HG03064 (cell line): Measurements from ENCODE around the gene HIBADH.
"Not testable (repeated sequence)": the region's sequence is repeated elsewhere in the genome, so short reads cannot be mapped to it uniquely, and the experiment has no call there.

Source experiments
- ATAC-seq: cut with Tn5 transposase; IDR thresholded peaks from one replicate; pipeline ENCODE4 v1.9.1; 2021; ENCODE audit warnings: low read depth; ENCODE audit not compliant: unreplicated experiment

HIBADH gene

GRCh38 chr7:27515933-27516332 is 146.8 kb downstream of the HIBADH start:
- ATAC-seq: no peak

DNA sequence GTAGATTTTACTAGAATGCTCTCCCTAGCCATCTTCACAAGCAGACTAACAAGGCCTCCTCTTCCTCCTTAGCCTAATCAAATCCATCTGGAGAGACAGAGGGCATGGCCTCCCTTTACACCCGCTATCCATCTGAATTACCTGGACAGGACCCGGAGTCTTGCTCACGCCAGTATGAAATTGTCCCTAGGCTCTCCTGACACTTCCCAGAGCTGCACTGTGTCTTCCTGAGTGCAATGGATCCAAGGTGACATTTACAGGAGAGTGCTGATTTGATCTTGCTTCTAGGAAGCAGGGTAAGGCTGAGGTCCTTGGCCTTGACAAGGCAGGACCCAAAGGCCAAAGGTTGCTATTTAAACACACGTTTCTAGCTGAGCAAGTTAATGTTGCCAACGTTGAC is 147.8 kb downstream of the HIBADH start:
- ATAC-seq: no peak

DNA sequence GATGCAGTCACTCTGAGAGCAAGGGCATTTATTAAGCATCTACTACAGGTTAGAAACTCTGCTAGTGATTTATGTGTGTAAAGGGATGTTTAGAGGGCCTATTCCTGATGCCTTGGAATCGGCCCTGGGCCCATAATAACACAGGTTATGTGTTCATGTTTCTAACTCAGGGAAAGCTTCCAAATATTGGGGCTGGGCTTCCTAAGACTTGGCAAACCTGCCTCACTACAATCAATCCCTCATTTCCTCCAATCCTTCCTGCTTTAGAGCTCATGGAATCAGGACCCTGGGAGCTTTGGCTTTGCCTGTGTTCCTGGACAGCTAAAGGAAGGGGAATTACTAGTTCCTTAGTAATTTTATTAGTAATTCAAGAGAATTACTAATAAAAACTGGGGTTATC is 148.8 kb downstream of the HIBADH start:
- ATAC-seq: no peak

DNA sequence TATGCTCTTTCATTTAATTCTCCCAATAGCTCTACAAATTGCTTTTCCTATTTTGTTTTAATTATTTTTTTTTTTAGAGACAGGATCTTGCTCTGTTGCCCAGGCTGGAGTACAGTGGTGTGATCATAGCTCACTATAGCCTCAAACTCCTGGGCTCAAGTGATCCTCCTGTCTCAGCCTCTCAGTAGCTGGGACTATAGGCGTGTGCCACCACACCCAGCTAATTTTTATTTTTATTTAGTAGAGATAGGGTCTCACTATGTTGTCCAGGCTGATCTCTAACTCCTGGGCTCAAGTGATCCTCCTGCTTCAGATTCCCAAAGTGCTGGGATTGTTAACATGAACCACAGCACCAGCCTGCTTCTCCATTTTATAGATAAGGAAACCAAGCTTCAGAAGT is 151.3 kb downstream of the HIBADH start:
- not testable (repeated sequence) for ATAC-seq

DNA sequence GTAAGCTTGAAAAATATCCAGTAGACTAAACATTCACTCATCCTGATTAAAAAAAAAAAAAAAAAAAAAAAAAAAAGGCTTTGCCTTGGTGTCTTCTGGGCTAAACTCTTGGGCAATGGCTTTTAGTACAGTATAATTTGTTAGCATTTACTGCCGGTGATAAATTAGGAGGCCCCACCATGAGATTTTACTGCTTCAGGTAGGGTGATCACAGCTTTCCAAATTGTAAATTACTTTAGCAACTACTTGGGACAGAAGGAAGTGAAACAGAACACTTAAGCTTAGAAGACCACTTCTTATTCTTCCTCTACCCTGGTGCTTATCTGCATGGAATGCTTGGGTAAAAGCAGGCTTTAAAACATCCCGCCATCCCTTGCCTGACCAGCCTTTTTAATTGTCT is 152.1 kb downstream of the HIBADH start:
- ATAC-seq: no peak

- not testable (repeated sequence) for ATAC-seq
Observed at GRCh38 chr7:27501879-27502278, 160.8 kb downstream of the HIBADH start.

DNA sequence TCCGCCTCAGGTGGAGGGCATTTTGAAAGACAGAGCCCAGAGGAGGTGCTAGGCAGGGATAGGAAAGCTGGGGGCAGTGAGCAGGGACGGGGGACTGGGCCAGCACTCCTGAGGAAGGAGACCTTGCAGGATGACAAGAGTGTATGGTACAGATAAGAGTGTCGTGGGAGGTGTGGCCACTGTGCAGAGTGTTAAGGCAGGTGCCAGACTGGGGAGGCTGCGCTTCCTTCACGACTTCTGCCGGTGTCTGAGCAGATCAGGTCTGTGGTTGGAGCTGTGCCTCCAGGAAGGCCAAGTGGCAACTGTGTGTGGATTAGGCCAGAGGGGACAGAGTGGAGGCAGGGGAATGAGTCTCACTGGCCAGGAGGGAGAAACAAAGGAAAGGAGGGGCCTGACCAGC is 161.7 kb downstream of the HIBADH start:
- ATAC-seq: no peak

DNA sequence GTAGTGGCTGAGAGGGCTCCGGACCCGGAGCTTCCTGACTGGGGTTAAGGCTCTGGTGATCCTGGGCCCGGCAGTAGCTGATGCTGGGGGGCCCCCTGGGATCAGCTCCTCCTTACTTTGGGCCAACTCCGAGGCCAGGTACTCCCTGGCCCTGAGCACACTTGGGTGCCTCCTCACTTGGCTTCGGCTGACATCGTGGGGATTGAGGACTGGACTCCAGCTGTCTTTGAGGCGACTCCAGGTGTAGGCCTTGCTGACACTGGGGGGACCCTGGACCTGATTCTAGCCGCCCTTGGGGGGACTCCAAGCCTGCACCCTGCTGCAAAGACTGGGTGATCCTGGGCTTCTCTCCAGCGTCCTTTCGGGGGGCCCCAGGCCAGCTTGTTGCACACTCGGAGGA is 170.5 kb downstream of the HIBADH start:
- ATAC-seq: no peak

- ATAC-seq: no peak
Observed at GRCh38 chr7:27491534-27491933, 171.1 kb downstream of the HIBADH start.

- no peak for ATAC-seq
Observed at GRCh38 chr7:27487509-27487908, 175.2 kb downstream of the HIBADH start.

DNA sequence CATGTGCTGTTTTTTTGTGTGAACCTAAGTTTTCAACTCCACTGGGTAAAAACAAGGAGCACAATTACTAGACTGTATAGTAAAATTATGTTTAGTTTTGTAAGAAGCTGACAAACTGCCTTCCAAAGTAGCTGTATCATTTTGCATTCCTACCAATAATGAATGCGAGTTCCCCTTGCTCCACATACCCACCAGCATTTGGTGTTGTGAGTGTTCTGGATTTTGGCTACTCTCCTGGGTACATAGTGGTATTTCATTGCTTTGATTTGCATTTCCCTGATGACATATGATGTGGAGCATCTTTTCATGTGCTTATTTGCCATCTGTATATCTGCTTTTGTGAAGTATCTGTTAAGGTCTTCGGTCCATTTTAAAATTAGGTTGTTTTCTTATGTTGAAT is 178.2 kb downstream of the HIBADH start:
- ATAC-seq: no peak

- ATAC-seq: no peak
Observed at GRCh38 chr7:27482219-27482618, 180.5 kb downstream of the HIBADH start.

DNA sequence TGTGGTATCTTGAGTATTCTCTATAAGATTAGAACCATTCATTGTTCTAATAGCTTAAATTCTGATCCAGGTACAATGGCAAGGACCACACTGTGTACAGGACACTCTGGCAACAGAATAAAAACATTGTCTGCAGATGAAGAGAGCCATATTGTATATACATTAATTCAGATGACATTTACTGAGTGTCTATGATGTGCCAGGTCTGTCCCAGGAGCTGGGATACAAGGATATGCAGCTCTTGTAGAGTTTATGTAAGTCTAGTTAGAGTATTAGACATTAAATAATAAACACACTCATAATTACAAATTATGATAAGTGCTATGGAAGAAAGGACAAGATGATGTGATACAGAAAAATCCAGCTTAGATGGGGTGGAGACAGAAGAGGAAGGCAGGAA is 184.1 kb downstream of the HIBADH start:
- ATAC-seq: no peak

GRCh38 chr7:27478084-27478483 is 184.6 kb downstream of the HIBADH start:
- no peak for ATAC-seq

GRCh38 chr7:27476493-27476892 is 186.2 kb downstream of the HIBADH start:
- no peak for ATAC-seq
